ENCODE results near the gene ATP6V0D1. TPM values are rescaled to one million over a fixed set of nuclear protein-coding genes. Genes with fewer than 3 reads are reported as not detected.
A peak's percentile ranks its signal among the peaks of the same experiment; 100 is the strongest.

The ATP6V0D1 gene
- total and polyA plus RNA-seq, 7 donors: 60.2 to 104 (median 85.3) TPM

- no peaks in the 10 kb centered on the region for H3K9me3 ChIP-seq
- WGBS, 3 donors: 60 to 78% (median 63%) methylated on average over 5 of the region's 5 CpGs
- intact Hi-C loops (cut with DNase I): loop anchor here in 1 of 2 donors (5.0 kb wide), 2 partner anchors 93 to 188 kb away; no protein-coding TSS in a partner anchor
- no peak for TF ChIP-seq CTCF (IDR thresholded peaks at IDR 0.05)
- DNase-seq (peak in 1 of 2 donors; percentile 73), ATAC-seq (no peak)
- H3K27me3 ChIP-seq (ENCODE audit: insufficient read depth in 3 of 3, low read length in 2 of 3): no peaks in the 10 kb centered on the region
- H3K4me1 ChIP-seq: peaks cover 100% of the 10 kb centered on the region
- peaks cover 0 to 5% of the 10 kb centered on the region in 2 donors for H3K36me3 ChIP-seq (ENCODE audit: insufficient read depth in 1 of 2, low read depth in 1 of 2)
- H3K4me3 ChIP-seq: no peak overlapping the region
- H3K27ac ChIP-seq: peak overlapping the region; percentile 44
Measured at GRCh38 chr16:67460168-67460567, 20.8 kb downstream of the ATP6V0D1 start.

- Histone ChIP-seq H3K4me1 (peaks cover 98% of the 10 kb centered on the region), H3K36me3 (ENCODE audit: insufficient read depth in 1 of 2, low read depth in 1 of 2) (peaks cover 0 to 5% of the 10 kb centered on the region in 2 donors), H3K27ac (peak overlapping the region; percentile 44), H3K27me3 (ENCODE audit: insufficient read depth in 3 of 3, low read length in 2 of 3) (no peaks in the 10 kb centered on the region), H3K4me3 (no peak overlapping the region), H3K9me3 (no peaks in the 10 kb centered on the region)
- ATAC-seq (peak in 1 of 4 donors; percentile 13), DNase-seq (peak; percentile 46 to 77)
- 33 to 50% (median 40%) methylated on average over 2 to 3 of the region's 3 CpGs for WGBS, 3 donors
- TF ChIP-seq CTCF (IDR thresholded peaks at IDR 0.05): no peak
- intact Hi-C loops (cut with DNase I): loop anchor here in 1 of 2 donors (5.0 kb wide), 2 partner anchors 93 to 188 kb away; no protein-coding TSS in a partner anchor
Measured at GRCh38 chr16:67459861-67460150, 21.2 kb downstream of the ATP6V0D1 start.

- Histone ChIP-seq H3K27me3 (ENCODE audit: insufficient read depth in 3 of 3, low read length in 2 of 3) (no peaks in the 10 kb centered on the region), H3K4me1 (peaks cover 94% of the 10 kb centered on the region), H3K36me3 (ENCODE audit: insufficient read depth in 1 of 2, low read depth in 1 of 2) (peaks cover 0 to 5% of the 10 kb centered on the region in 2 donors), H3K27ac (peak overlapping the region; percentile 44), H3K9me3 (no peaks in the 10 kb centered on the region), H3K4me3 (no peak overlapping the region)
- no peak for TF ChIP-seq CTCF (IDR thresholded peaks at IDR 0.05)
- ATAC-seq: peak; percentile 43 to 75 (median 48)
- DNase-seq: peak; percentile 56 to 70
- intact Hi-C loops (cut with DNase I): no loop called here
- 26 to 40% (median 36%) methylated on average over 7 of the region's 7 CpGs for WGBS, 3 donors
Measured at GRCh38 chr16:67459066-67459860, 21.7 kb downstream of the ATP6V0D1 start.

GRCh38 chr16:67458121-67458641 lies 22.8 kb downstream of the ATP6V0D1 start:
- no peaks in the 10 kb centered on the region for H3K9me3 ChIP-seq
- DNase-seq: peak; percentile 43 to 77
- no peak for ATAC-seq
- H3K4me3 ChIP-seq: no peak overlapping the region
- peak overlapping the region; percentile 44 for H3K27ac ChIP-seq
- H3K4me1 ChIP-seq: peaks cover 94% of the 10 kb centered on the region
- TF ChIP-seq CTCF (IDR thresholded peaks at IDR 0.05): no peak
- intact Hi-C loops (cut with DNase I): no loop called here
- no peaks in the 10 kb centered on the region for H3K27me3 ChIP-seq (ENCODE audit: insufficient read depth in 3 of 3, low read length in 2 of 3)
- H3K36me3 ChIP-seq (ENCODE audit: insufficient read depth in 1 of 2, low read depth in 1 of 2): peaks cover 0 to 8% of the 10 kb centered on the region in 2 donors
- 70 to 74% (median 71%) methylated on average over 4 to 6 of the region's 6 CpGs for WGBS, 3 donors

Data from psoas muscle (tissue), 8 donors.